Stimulated activated CD4-positive, alpha-beta T cell treated with anti-CD3 and anti-CD28 coated beads, Interleukin-1b, Interleukin-23, amount 100 ng/mL, for 24 hours (primary cell): ENCODE results near the gene SNPH.
A peak's percentile ranks its signal among the peaks of the same experiment; 100 is the strongest.

Experiments used
- DNase-seq, 4 experiments: peaks; one replicate each; pipeline ENCODE4 v3.0.0-alpha.2; 2020; ENCODE audit warnings: low read depth in 4 of 4, low spot score in 1 of 4

SNPH gene

DNA sequence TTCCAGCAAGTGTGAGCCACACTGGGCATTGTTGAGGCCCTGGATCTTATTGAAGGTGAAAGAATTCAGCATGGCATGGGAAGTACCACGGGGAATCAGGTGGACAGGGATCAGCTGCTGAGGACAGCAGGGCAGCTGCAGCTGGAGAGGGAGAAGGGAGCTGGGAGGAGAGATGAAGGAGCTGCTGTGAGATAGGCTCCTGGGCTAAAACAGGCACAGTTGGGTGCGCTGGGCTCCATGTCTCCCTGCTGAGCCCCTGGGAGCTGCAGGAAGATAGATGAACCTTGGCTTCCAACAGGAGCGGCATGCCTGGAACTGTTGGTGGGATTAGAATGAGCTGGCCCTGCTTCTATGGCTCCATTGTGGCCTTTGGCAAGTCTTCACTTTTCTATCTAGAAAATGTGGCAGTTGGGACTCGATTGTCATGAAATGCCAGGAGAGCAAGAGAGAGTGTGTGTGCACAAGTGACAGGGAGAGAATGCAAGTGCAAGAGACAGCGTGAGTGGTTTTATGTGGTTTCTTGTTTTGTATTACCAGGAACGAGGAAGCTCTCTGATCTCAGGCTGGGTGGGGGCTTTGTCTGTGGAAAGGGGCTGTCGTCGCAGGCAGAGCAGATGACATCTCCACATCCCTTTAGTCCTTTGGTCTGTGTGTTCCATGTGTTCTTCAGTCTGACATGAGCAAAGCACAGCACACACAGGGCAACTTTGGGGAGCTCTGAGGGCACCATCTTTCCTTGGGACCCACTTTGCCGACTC, 20.4 kb downstream of the SNPH start:
- DNase-seq = no peak

DNA sequence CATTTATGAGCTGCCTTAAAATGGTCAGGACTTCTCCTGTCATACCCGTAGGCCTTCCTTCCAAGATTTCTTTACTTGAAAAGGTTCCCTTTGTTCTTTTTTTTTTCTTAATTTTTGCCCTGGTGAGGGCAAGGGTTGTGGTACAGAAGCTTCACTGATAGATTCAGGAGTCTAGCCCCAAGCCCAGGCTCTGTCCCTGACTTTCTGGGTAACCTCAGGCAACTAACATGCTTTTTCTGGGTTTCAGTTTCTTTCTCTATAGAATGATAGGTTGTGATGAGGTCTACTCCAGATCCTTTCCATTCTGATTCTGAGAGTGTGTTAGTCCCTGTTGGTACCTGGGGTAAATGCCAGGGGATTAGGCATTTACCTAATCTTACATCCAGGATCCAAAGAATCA, 21.2 kb downstream of the SNPH start:
- no peak for DNase-seq

DNA sequence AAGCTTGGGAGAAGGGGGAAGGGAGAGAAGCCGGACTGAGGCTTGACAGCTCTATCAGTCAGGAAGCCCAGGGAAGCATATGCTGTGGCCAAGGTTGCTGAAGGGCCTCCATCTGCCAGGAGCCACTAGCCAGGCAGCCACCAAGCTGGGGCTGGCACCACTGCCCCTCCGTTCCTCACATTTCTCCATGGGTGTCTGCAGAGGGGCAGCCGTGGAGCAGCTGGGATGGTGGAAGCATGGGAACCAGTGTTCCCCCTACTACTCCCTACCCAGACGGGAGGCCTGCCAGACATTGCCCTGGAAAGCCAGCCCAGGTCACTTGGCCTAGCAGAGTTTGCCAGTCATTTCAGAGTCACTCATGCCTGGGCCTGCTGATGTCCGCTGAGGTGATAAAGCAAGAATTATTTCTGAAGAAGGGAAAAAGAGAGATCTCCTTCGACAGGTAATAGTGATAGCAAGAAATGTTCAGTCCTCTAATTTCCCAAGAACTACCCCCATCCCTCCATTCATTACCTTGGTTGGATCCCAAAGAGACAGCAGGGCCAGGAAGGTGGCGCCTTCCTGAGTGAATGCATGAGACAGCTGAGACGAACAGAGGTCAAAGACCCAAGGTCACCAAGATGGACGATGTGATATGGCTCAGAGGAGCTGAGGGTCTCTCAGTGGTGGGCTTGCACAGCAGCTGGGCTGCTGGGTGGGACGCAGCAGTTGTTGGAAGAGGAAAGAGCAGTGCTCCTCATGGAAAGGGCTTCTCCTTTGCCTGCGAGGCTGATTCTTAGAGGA, 21.9 kb downstream of the SNPH start:
- DNase-seq = no peak

DNA sequence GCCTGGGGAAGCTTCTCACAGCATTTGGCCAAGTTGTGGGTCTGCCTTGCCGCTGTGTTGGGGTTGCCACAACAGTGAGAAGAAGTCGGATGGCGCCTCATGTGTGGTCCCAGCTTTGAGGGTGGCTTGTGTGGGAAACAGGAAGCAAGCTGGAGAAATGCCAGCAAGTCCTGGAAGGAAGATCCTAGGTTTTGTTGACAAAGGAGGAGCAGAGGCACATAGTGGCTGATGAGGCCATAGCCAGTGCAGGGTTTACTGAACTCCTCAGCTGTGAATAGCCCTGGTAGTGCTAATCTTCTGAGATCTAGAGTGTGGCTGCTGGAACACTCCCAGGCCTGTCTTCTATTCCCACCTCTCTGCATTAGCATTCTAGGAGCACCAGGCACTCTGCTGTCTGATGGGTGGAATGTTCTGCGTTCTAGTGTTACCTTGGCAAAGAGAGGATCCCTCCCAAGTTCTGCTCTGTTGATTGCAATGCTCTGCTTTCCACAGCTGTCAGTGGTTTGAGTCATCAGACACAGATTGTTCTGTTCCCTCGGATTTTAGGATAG, 25.2 kb downstream of the SNPH start:
- no peak for DNase-seq

DNA sequence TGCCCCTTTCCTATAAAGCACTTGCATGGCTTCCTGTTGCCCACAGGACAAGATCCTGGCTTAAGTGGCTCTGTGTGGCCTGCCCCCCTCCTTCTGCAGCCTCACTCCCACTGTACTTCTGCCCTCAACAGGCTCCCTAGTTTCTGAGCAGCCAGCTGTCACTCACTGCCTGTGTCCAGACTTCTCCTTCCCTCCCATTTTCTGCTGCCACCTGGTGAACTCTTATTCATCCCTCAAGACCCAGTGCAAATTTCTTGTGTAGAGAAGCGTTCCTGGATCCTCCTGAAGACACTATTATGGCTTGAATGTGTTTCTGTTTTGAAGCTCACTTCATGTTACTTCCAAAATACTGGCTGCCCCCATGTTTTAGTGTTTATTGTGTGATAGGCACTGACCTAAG, 26.5 kb downstream of the SNPH start:
- no peak for DNase-seq

DNA sequence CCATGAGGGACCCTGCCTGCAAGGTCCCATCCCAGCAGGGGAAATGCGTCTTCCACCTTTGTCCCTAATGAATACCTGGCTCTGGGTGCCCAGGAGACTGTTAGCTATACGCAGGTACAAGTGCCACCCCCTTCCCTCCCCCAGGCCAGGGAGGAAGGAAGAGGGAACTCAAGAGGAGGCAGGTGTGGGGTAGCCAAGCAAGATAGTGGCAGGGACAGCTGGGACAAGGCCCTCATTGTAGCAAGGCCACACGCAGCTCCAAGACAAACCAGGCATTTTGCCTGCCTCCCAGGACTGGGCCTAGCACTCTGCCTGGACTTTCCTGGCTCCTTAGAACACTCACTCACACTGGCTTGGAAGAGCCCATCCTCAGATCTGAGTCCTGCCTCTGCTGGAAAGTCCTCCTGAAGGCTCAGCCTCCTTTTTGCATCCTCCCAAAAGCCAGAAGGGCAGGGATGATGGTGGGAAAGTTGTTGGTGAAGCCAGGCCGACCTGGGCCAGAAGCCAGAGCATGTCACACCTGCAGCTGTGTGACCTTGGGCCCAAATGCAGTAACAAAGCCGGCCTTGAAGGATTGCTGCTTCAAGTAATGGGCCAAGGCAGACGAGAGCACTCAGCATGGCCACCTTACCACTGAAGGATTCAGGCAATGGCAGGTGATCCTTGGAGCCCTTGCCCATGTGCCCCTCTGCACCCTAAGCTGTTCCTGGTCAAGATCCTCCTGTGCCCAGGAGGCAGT, 27.7 kb downstream of the SNPH start:
- DNase-seq = no peak

DNA sequence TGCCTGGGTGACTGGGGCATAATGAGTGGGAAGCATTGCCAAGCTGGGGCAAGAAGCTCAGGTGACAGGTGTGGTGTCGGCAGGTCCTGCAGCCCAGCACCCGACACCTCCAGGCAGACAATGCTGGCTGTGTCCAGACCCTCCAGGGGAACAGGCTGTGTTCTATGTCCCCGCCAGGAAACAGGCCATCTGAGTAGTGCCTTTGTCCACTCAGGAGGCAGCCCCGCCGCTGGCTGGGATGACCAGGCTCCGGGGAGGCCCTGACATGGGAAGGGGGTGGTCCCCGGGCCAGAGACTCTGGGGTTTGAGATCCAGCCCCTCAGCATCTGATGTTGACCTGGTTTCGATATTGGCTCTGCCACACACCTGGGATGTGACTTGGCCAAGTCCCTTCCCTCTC, 28.4 kb downstream of the SNPH start:
- no peak for DNase-seq

DNA sequence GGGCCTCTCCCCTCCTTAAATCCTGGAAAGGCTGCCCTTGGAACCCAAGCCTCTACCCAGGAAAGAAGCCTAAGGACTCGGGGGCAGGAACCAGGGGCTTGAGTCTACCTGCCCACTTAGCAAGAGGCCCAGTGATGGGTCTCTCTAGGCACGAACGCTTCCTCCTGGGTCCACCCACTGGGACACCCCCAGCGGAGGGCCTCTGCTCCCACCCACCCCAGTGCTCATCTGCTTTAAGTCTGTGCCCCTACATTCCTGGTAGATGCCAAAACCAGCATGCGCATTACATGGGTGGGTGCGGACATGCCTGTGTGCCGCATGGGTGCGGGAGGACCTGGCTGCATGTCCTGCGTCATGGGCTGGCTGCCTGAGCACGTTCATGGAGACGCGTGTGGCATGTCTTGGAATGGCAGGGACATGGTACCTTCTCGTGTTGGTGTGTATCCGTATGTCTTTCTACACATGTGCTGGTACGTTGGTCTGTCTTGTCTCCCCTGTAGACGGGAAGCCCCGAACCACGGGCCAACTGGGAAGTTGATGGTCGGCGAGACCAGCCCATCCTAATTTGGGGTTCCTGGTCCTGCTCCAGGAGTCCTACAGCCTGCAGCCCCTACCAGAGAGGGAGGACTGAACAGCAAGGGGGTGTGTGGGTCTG, 29.3 kb downstream of the SNPH start:
- no peak for DNase-seq

DNA sequence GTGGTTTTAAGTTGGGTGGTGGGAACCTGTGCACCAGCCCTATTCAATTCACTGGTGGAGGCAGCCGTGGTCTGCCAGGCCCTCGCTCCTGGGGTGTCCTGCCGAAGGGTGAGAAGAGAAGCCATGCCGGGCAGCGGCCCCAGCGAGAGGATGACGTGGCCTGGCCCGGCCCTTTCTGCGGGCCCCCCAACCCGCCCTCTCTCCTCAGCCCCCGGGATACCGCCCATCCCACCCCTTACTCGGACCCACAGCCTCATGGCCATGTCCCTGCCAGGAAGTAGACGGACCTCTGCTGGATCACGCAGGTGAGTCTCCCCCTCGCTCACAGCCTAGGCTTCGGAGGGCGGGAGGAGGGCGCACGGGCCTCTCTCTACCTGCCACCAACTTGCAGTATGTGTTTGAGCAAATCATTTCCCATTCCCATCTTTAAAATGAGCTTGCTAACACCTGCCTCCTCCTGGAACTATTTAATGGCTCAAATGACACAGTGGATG, 30.1 kb downstream of the SNPH start:
- no peak for DNase-seq

DNA sequence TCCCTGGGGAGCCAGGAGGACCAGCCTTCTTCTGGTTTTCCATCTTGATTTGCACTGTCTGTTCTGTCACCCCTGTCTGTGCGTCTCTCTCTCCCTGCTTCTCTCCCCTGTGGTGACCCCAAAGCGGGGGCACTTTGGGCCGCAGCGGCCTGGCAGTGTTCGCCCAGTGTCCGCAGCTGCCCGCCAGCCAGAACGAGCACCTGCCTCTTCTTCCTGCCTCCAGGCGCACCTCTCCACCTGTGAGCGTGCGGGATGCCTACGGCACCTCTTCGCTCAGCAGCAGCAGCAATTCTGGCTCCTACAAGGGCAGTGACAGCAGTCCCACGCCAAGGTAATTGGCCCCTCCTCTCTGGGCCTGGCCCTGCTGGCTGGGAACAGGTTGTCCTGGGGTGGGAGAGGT, 30.8 kb downstream of the SNPH start:
- DNase-seq = no peak

DNA sequence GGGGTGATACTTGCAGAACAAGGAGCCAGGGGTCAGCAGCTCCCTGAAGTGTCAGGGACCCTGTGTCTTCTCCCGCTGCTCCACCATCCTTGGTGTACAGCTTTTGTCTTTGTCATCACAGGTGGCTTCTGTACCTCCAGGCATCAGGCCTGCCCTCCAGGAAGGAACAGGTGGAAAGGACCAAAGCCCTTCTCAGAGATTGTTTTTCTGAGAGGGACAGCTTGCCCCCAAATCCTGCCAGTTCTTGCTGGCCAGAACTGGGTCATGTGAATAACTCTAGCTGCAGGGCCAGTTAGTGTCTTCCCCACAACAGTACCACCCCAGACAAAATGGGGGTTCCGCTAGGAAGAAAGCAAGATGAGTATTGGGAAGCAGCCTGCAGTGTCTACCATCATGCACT, 31.4 kb downstream of the SNPH start:
- no peak for DNase-seq

DNA sequence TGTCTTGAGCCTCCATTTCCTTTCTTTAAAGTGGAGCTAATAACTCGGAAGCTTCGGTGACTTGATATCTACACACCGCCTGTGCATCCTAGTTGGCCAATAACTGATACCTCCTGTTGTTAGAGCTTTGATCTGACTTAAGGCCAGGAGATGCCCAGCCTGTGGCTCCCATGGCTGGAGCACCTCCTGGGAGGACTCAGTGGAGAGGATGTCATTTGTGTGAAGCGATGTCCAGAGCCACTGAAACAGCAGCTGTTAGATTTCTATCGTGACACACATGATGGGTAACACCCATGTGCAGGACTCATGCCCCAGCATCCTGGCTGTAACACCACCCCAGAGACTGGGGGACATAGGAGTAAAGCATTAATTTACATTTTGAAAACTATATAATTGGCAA, 32.1 kb downstream of the SNPH start:
- DNase-seq = no peak

DNA sequence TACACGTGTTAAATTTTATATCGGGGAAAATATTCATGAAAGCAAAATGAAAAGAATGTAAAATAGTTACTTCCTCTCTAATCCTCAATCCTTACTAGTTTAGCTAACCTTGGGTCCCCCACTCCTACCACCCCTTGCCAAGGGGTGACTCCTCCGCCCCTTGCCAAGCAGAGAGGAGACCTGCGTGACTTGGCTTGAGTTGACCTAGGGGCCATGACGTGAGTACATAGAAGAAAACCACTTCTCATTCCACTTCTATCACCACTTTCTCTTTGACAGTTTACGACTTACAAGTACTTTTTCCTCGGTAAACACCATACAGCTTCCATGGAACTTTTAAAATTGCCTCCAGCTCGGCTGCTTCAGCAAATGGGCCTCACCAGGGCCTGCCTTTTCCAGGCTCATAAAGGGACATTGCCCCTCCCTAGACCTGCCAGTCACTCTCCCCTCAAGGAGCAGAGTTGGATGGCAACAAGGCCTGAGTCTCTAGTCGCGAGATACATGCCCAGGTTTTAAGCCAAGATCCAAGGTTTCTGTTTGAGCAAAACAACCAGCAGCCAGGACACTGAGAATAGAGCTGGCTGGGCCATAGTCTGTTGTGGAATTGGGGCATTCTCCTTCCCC, 32.9 kb downstream of the SNPH start:
- no peak for DNase-seq

DNA sequence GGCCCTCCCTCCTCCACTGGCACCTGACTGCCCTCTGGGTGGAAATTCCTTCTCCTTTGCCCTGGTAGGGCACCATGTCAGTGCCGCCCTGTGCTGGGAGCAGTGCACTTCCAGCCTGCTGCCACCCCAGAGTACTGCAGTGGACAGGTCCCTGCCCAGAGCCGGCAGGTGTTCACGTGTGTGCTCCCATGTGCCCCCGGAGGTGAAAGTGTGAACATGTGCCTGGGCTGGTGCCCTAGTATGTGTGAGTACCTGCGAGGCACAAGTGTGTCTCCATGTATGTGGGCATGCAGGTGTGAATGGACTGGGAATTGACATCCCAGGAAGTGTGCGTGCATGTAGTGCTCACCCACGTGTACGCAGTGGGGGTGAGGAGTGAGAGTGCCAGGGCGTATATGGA, 33.4 kb downstream of the SNPH start:
- peak in 3 of 4 experiments; percentile 21 to 28 (median 25) for DNase-seq

DNA sequence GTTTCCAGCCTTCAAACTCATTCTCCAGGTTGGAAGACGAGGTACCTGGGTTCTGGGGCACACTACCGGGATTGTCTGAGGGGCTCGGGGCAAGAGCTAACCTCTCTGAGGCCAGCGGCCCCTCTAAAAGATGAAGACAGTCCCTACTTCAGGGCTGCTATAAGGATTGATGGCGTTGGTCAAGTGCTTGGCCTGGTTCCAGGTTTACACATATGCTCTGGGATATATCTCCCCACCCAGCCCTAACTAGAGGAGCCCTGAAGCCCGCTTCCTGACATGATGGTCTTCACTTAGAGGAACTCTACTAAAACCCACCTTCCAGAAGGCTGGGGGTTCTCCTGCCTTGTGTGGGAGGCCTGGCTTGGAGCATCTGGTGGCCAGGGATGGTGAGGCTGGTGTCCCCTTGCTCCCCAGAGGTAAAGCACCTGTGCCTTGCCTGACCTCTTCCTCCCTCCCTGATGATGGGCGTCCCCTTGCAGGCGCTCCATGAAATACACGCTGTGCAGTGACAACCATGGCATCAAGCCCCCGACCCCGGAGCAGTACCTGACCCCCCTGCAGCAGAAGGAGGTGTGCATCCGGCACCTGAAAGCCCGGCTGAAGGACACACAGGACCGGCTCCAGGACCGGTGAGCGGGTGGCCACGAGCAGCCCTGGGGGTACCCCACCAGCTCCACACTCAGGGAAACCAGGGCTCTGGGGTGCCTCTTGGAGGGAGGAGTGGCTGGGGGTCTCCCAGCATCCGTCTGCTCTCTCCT, 34.2 kb downstream of the SNPH start:
- DNase-seq = no peak

DNA sequence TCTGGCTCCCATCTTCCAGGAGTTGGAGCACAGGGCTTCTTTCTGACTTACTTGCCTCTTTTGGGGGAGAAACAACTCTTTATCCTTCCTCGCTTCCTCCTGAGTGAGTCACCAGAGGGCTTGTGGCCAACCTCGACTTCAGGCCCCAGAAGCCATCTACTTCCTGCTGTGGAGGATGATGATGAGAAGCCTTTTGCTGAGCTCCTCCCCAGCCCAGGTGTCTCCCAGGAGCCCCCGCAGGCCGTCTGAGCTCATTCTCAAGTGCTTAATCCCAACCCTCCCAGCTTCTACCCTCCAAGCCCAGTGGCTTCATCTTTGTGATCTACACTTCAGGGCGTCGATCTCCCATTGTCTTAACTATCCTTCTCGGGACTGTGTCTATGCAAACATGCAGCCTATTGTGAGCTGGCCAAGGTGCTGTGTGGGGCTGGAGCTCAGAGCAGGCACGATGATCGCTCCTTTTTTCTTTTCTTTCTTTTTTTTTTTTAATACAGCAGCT, 35.0 kb downstream of the SNPH start:
- peak in 2 of 4 experiments; percentile 22 to 43 for DNase-seq

DNA sequence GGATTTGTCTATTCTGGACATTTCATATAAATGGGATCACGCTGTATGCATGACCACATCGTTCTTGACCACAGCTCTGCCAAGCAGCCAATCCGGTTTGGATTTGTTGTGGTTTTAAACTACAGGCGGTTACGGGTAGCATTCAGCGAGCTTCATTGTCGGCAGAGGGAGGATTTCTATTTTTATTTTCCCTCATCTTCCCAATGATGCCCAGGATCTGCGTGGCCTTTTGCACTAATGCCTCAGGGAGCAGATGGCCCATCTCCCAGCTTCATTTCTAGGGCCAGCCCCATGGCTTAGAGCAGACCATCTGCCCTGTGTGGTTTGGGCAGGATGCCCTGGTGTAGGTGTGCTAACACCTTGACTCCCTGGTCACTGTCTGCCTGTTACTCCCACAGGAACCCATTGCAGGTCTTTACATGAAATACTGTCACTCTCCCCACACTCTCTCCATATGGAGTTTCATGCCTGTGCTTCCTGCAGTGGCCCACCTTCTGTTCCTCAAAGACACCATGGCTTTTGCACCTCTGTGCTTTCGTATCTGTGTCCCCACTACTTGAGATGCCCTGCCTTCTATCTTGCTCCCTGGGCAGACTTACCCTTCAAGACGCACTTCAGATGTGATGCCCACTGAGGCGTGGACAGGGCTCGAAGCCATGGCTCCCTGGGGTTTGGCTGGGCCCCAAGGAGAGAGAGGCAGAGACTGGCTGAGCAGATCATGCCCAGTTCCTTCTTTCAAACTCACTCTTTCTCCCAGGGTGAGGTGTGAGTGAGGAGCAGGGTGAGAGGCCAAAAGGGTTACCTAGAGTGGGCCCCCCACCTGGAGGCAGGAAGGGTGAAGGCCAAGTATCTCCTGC, 36.8 kb downstream of the SNPH start:
- DNase-seq = no peak

DNA sequence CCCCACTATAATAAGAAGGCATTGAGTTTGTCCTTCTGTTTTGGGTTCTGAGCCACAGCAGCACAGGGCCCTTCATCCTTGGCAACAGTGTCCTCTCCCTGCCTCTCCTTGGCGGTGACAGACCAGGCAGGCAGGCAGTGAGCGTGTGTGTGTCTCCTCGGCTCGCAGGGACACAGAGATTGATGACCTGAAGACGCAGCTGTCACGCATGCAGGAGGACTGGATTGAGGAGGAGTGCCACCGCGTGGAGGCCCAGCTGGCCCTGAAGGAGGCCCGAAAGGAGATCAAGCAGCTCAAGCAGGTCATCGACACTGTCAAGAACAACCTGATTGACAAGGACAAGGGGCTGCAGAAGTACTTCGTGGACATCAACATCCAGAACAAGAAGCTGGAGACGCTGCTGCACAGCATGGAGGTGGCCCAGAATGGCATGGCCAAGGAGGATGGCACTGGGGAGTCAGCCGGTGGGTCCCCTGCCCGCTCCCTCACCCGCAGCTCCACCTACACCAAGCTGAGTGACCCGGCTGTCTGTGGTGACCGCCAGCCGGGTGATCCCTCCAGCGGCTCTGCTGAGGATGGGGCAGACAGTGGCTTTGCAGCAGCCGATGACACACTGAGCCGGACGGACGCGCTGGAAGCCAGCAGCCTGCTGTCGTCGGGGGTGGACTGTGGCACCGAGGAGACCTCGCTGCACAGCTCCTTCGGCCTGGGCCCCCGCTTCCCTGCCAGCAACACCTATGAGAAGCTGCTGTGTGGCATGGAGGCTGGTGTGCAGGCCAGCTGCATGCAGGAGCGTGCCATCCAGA, 38.8 kb downstream of the SNPH start:
- no peak for DNase-seq
